Neuronal stem cell (in vitro differentiated cells): ENCODE measurements around the gene GPC5.

Experiments used
- DNase-seq: peaks from one replicate; pipeline ENCODE4 v3.0.0-alpha.2; 2013; ENCODE audit warnings: low spot score
- H2AFZ ChIP-seq: one replicate; pipeline ENCODE4 v1.6.1; 2013; ENCODE audit warnings: mild to moderate bottlenecking, low read length, inconsistent platforms
- H2AK5ac ChIP-seq: 2 replicates; pipeline ENCODE4 v1.6.1; 2013; ENCODE audit warnings: low read depth, mild to moderate bottlenecking, inconsistent platforms, low read length, moderate library complexity, mixed read lengths
- H2BK120ac ChIP-seq: 2 replicates; pipeline ENCODE4 v1.6.1; 2013; ENCODE audit warnings: low read depth, mild to moderate bottlenecking, inconsistent platforms, low read length, moderate library complexity, mixed read lengths
- H2BK12ac ChIP-seq: one replicate; pipeline ENCODE4 v1.6.1; 2013; ENCODE audit warnings: low read length, inconsistent platforms
- H2BK15ac ChIP-seq: 2 replicates; pipeline ENCODE4 v1.6.1; 2013; ENCODE audit warnings: mild to moderate bottlenecking, low read length, inconsistent platforms, mixed read lengths
- H2BK5ac ChIP-seq: one replicate; pipeline ENCODE4 v1.6.1; 2013; ENCODE audit warnings: inconsistent platforms, mild to moderate bottlenecking, low read length, moderate library complexity
- H3K14ac ChIP-seq: one replicate; pipeline ENCODE4 v1.6.1; 2013; ENCODE audit warnings: low read length, inconsistent platforms
- H3K18ac ChIP-seq: 2 replicates; pipeline ENCODE4 v1.6.1; 2013; ENCODE audit warnings: low read length, inconsistent platforms
- H3K23ac ChIP-seq: 2 replicates; pipeline ENCODE4 v1.6.1; 2013; ENCODE audit warnings: low read depth, mild to moderate bottlenecking, mixed read lengths, low read length, inconsistent platforms; ENCODE audit not compliant: poor library complexity
- H3K27ac ChIP-seq: replicated peaks from 3 replicates; pipeline ENCODE4 v1.5.1; 2013; ENCODE audit warnings: low read length, inconsistent platforms
- H3K27me3 ChIP-seq, 3 experiments: 2 replicates each; pipeline ENCODE4 v1.6.1; 2013; ENCODE audit warnings: low read length in 3 of 3, mild to moderate bottlenecking in 2 of 3, inconsistent platforms in 1 of 3, low read depth in 1 of 3, mixed read lengths in 1 of 3, moderate library complexity in 1 of 3; ENCODE audit not compliant: control insufficient read depth in 3 of 3, insufficient read depth in 3 of 3
- H3K36me3 ChIP-seq, 2 donors: replicated peaks in 1 of 2; 2 replicates each; pipeline ENCODE4 v1.6.1; 2013; ENCODE audit warnings: low read length in 2 of 2; ENCODE audit not compliant: control insufficient read depth in 2 of 2, insufficient read depth in 2 of 2
- H3K4ac ChIP-seq: 2 replicates; pipeline ENCODE4 v1.6.1; 2013; ENCODE audit warnings: inconsistent platforms, mild to moderate bottlenecking, low read length, moderate library complexity
- H3K4me1 ChIP-seq, 2 donors: 1 replicate in 1 of 2; 2 replicates in 1 of 2; pipeline ENCODE4 v1.6.1; 2013; ENCODE audit warnings: low read length in 2 of 2, low read depth in 1 of 2; ENCODE audit not compliant: control insufficient read depth in 2 of 2, insufficient read depth in 1 of 2
- H3K4me2 ChIP-seq: one replicate; pipeline ENCODE4 v1.6.1; 2013; ENCODE audit warnings: mild to moderate bottlenecking, low read length, inconsistent platforms; ENCODE audit not compliant: insufficient read depth, poor library complexity, severe bottlenecking
- H3K4me3 ChIP-seq, 2 donors: 2 replicates each; pipeline ENCODE4 v1.5.1; 2013; ENCODE audit warnings: low read length in 2 of 2, mild to moderate bottlenecking in 2 of 2, inconsistent platforms in 1 of 2, moderate library complexity in 1 of 2
- H3K79me1 ChIP-seq: one replicate; pipeline ENCODE4 v1.6.1; 2013; ENCODE audit warnings: low read depth, mild to moderate bottlenecking, inconsistent platforms, low read length, moderate library complexity
- H3K9ac ChIP-seq: one replicate; pipeline ENCODE4 v1.6.1; 2013; ENCODE audit warnings: mild to moderate bottlenecking, low read depth, low read length, inconsistent platforms; ENCODE audit not compliant: poor library complexity
- H3K9me3 ChIP-seq, 2 donors: replicated peaks in 1 of 2; 2 replicates each; pipeline versions ENCODE3 to v1.6.1; 2013; ENCODE audit warnings: low read length in 2 of 2, mild to moderate bottlenecking in 2 of 2, inconsistent platforms in 1 of 2, low read depth in 1 of 2, mixed read lengths in 1 of 2, moderate library complexity in 1 of 2; ENCODE audit not compliant: control insufficient read depth in 2 of 2, insufficient read depth in 1 of 2
- H4K8ac ChIP-seq: one replicate; pipeline ENCODE4 v1.6.1; 2013; ENCODE audit warnings: low read depth, mild to moderate bottlenecking, inconsistent platforms, low read length, moderate library complexity
- H4K91ac ChIP-seq: one replicate; pipeline ENCODE4 v1.6.1; 2013; ENCODE audit warnings: low read length, low read depth, mild to moderate bottlenecking, inconsistent platforms; ENCODE audit not compliant: poor library complexity
- WGBS, 2 donors: extraction: QIAGEN DNeasy Blood & Tissue Kit; methylation state at CpG; one replicate each; pipeline ENCODE4 v1.1.7; 2013; ENCODE audit warnings: missing lambda C conversion rate in 2 of 2, mixed read lengths in 1 of 2; ENCODE audit not compliant: insufficient read length in 2 of 2, insufficient replicate concordance in 1 of 2; ENCODE audit errors: extremely low coverage in 2 of 2; 5-methylcytosine and 5-hydroxymethylcytosine counted together

The GPC5 gene

DNA sequence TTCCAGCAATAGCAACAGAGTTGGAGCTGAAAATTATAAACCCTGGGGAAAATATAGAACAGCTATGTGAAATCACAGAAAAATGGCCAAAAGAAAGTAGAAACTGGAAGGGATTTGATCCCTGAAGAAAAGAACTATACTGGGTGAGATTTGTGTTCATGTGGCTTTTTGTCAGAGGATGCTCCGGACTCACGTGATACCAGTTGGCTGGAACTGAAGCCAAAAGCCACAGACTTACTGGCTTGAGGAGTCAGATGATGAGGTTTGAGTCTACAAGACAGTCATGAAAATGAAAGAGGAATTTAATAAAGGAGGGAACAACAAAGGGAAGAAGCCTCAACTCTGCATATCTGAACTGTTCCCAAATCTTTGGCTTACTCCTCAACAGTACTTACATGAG, 427.1 kb downstream of the GPC5 start:
- H3K9me3 ChIP-seq: no peaks in the 10 kb centered on the region
- no peak for DNase-seq
- H3K27ac ChIP-seq: no peak overlapping the region
- no peak overlapping the region for H3K4me2 ChIP-seq
- H2AK5ac ChIP-seq: no peak overlapping the region
- no peak overlapping the region for H3K18ac ChIP-seq
- H3K4me1 ChIP-seq: no peaks in the 10 kb centered on the region
- no peak overlapping the region for H3K14ac ChIP-seq
- H2BK5ac ChIP-seq: no peak overlapping the region
- H3K36me3 ChIP-seq: no peaks in the 10 kb centered on the region
- no CpG with 5 or more reads among the region's 2 CpGs for WGBS, 2 donors
- no peak overlapping the region for H2AFZ ChIP-seq
- H3K4ac ChIP-seq: no peak overlapping the region
- no peaks in the 10 kb centered on the region for H3K27me3 ChIP-seq
- no peak overlapping the region for H3K9ac ChIP-seq
- no peak overlapping the region for H2BK12ac ChIP-seq
- H3K79me1 ChIP-seq: no peaks in the 10 kb centered on the region
- no peak overlapping the region for H2BK120ac ChIP-seq
- no peak overlapping the region for H2BK15ac ChIP-seq
- no peak overlapping the region for H4K91ac ChIP-seq
- no peak overlapping the region for H3K4me3 ChIP-seq
- no peak overlapping the region for H3K23ac ChIP-seq
- no peak overlapping the region for H4K8ac ChIP-seq

- Histone ChIP-seq H3K36me3 (no peaks in the 10 kb centered on the region), H3K27ac (no peak overlapping the region), H2BK120ac (no peak overlapping the region), H3K9ac (no peak overlapping the region), H3K23ac (no peak overlapping the region), H3K9me3 (no peaks in the 10 kb centered on the region), H3K4me2 (no peak overlapping the region), H3K14ac (no peak overlapping the region), H3K4me1 (no peaks in the 10 kb centered on the region), H4K91ac (no peak overlapping the region), H4K8ac (no peak overlapping the region), H2BK15ac (no peak overlapping the region), H3K18ac (no peak overlapping the region), H2BK12ac (no peak overlapping the region), H3K79me1 (no peaks in the 10 kb centered on the region), H3K27me3 (no peaks in the 10 kb centered on the region), H2AFZ (no peak overlapping the region), H3K4me3 (no peak overlapping the region), H2BK5ac (no peak overlapping the region), H2AK5ac (no peak overlapping the region), H3K4ac (no peak overlapping the region)
- DNase-seq: no peak
Observed at GRCh38 chr13:91836553-91836952, 438.1 kb downstream of the GPC5 start.

DNA sequence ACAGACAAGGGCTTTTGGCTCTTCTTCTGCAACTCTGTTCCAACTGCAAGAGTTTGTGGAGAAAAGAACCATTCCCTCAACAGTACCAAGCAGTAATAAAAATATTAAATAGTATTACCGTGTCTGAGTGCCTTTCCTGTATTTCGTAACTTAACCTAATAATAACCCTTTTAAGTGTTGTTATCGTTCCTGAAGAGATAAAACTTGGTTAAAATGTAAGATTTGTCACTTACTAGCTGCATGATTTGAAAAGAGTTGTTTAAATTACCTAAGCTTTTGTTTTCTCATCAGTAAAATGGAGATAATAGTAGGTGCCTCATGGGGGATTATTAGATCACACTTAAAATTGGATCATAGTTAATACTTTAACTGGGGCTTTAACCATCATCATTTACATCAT, 447.2 kb downstream of the GPC5 start:
- H3K4me1 ChIP-seq: no peaks in the 10 kb centered on the region
- H4K8ac ChIP-seq: no peak overlapping the region
- no peak overlapping the region for H4K91ac ChIP-seq
- H3K27me3 ChIP-seq: no peaks in the 10 kb centered on the region
- H3K18ac ChIP-seq: no peak overlapping the region
- no peak overlapping the region for H3K27ac ChIP-seq
- H3K4ac ChIP-seq: no peak overlapping the region
- H2BK5ac ChIP-seq: no peak overlapping the region
- no peak overlapping the region for H3K9ac ChIP-seq
- no peak overlapping the region for H2AK5ac ChIP-seq
- H2BK120ac ChIP-seq: no peak overlapping the region
- no peaks in the 10 kb centered on the region for H3K79me1 ChIP-seq
- no peak overlapping the region for H3K4me3 ChIP-seq
- no peak overlapping the region for H3K14ac ChIP-seq
- no peaks in the 10 kb centered on the region for H3K9me3 ChIP-seq
- H2BK12ac ChIP-seq: no peak overlapping the region
- no peak for DNase-seq
- WGBS, 2 donors: no CpG with 5 or more reads among the region's 3 CpGs
- no peak overlapping the region for H2BK15ac ChIP-seq
- H3K4me2 ChIP-seq: no peak overlapping the region
- H2AFZ ChIP-seq: no peak overlapping the region
- H3K36me3 ChIP-seq: no peaks in the 10 kb centered on the region
- H3K23ac ChIP-seq: no peak overlapping the region

DNA sequence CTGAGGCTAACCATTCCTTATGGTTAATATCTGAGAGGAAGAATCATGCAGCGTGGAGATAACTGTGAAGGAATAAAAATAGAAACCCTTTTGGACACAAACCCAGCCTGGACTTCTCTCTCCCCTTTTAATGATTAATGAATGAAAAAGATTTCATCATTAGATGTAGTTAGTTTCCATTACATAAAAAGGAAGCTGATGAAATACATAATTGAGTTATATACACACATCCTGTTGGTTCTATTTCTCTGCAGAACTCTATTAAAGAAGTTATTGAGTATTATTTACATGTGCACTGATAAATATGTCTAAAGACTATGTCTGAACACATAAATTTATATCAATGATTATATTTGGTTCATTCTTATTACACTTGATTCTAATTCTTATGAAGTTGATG, 465.3 kb downstream of the GPC5 start:
- H3K79me1 ChIP-seq: no peaks in the 10 kb centered on the region
- H2BK12ac ChIP-seq: no peak overlapping the region
- no peak overlapping the region for H2AFZ ChIP-seq
- H2AK5ac ChIP-seq: no peak overlapping the region
- H3K36me3 ChIP-seq: no peaks in the 10 kb centered on the region
- H4K91ac ChIP-seq: no peak overlapping the region
- no peak overlapping the region for H3K27ac ChIP-seq
- H3K23ac ChIP-seq: no peak overlapping the region
- no peak overlapping the region for H3K4me3 ChIP-seq
- H3K14ac ChIP-seq: no peak overlapping the region
- H3K27me3 ChIP-seq: no peaks in the 10 kb centered on the region
- no peak overlapping the region for H3K18ac ChIP-seq
- DNase-seq: no peak
- no peak overlapping the region for H3K4me2 ChIP-seq
- no peak overlapping the region for H3K4ac ChIP-seq
- no peaks in the 10 kb centered on the region for H3K9me3 ChIP-seq
- no CpG with 5 or more reads among the region's 1 CpG for WGBS, 2 donors
- H2BK5ac ChIP-seq: no peak overlapping the region
- H3K9ac ChIP-seq: no peak overlapping the region
- H3K4me1 ChIP-seq: no peaks in the 10 kb centered on the region
- H2BK15ac ChIP-seq: no peak overlapping the region
- H2BK120ac ChIP-seq: no peak overlapping the region
- no peak overlapping the region for H4K8ac ChIP-seq
